PC-3 (cell line): ENCODE results near the gene ORC5. TPM values are rescaled to one million over a fixed set of nuclear protein-coding genes. Genes with fewer than 3 reads are reported as not detected.

ENCODE experiments used
- ATAC-seq: fragments of 200-7000 bp; cut with Tn5 transposase; 2 replicates; pipeline ENCODE4 v1.9.1; 2020; ENCODE audit warnings: mild to moderate bottlenecking, moderate library complexity
- BruUV-seq: library from RNA; stranded (reverse); fragments of 400-500 nt; replicated peaks from 2 replicates; lab custom pipeline; 2021; lab: Mats Ljungman, UMichigan
- CTCF ChIA-PET: fragments of 300-600 bp; sonication (Branson Sonifier 250); formaldehyde crosslinking; loops from one replicate; lab custom pipeline; 2022; ENCODE audit warnings: antibody characterized with exemption; lab: Charles Lee
- POLR2A ChIA-PET: fragments of 300-600 bp; sonication (Branson Sonifier 250); formaldehyde crosslinking; loops from one replicate; lab custom pipeline; 2022; ENCODE audit warnings: antibody characterized with exemption; ENCODE audit not compliant: unreplicated experiment; lab: Charles Lee
- DNase-seq: peaks from one replicate; pipeline ENCODE4 v3.0.0-alpha.2; 2015
- H2AFZ ChIP-seq: fragments of 300-600 bp; sonication (generic); 2 replicates; pipeline ENCODE4 v1.6.0; 2016; ENCODE audit warnings: antibody characterized with exemption, low read length
- H3F3A ChIP-seq: fragments of 300-600 bp; sonication (generic); one replicate; pipeline ENCODE4 v1.6.0; 2017; ENCODE audit warnings: antibody characterized with exemption, low read length, control low read depth, mild to moderate bottlenecking; ENCODE audit not compliant: unreplicated experiment
- H3K27ac ChIP-seq: fragments of 300-600 bp; sonication (generic); 2 replicates; pipeline ENCODE4 v1.5.1; 2016; ENCODE audit warnings: mild to moderate bottlenecking, low read length
- H3K27me3 ChIP-seq: fragments of 300-600 bp; sonication (generic); 2 replicates; pipeline ENCODE4 v1.6.1; 2016; ENCODE audit warnings: low read length, mixed read lengths
- H3K36me3 ChIP-seq: fragments of 300-600 bp; sonication (generic); 2 replicates; pipeline ENCODE4 v1.6.1; 2016; ENCODE audit warnings: low read depth, mixed run types, low read length, mixed read lengths
- H3K4me1 ChIP-seq: fragments of 300-600 bp; sonication (generic); 2 replicates; pipeline ENCODE4 v1.5.1; 2016; ENCODE audit warnings: low read length; ENCODE audit not compliant: insufficient read depth
- H3K4me2 ChIP-seq: fragments of 300-600 bp; sonication (generic); 2 replicates; pipeline ENCODE4 v1.6.0; 2016; ENCODE audit warnings: low read length
- H3K4me3 ChIP-seq: fragments of 300-600 bp; sonication (generic); 2 replicates; pipeline ENCODE4 v1.5.1; 2016; ENCODE audit warnings: mild to moderate bottlenecking, low read length, mixed read lengths
- H3K79me2 ChIP-seq: fragments of 300-600 bp; sonication (generic); 2 replicates; pipeline ENCODE4 v1.6.1; 2017; ENCODE audit warnings: low read length, mixed read lengths
- H3K9ac ChIP-seq: fragments of 300-600 bp; sonication (generic); 2 replicates; pipeline ENCODE4 v1.6.0; 2016; ENCODE audit warnings: mild to moderate bottlenecking, low read length
- H3K9me2 ChIP-seq: fragments of 300-600 bp; sonication (generic); replicated peaks from 2 replicates; pipeline ENCODE4 v1.6.1; 2016; ENCODE audit warnings: mixed run types, low read length, mixed read lengths
- H3K9me3 ChIP-seq: fragments of 300-600 bp; sonication (generic); 2 replicates; pipeline ENCODE4 v1.6.1; 2016; ENCODE audit warnings: low read length, mixed read lengths
- H4K20me1 ChIP-seq: fragments of 300-600 bp; sonication (generic); 2 replicates; pipeline ENCODE4 v1.6.1; 2016; ENCODE audit warnings: low read length, mixed read lengths
- CTCF ChIP-seq: fragments of 300-600 bp; sonication (generic); conservative IDR thresholded peaks from 2 replicates; pipeline ENCODE4 v1.5.1; 2017; ENCODE audit warnings: antibody characterized with exemption, low read depth, mild to moderate bottlenecking, low read length
- EZH2 ChIP-seq: fragments of 300-600 bp; sonication (generic); IDR thresholded peaks from one replicate; pipeline ENCODE4 v1.6.1; 2017; ENCODE audit warnings: antibody characterized with exemption, mild to moderate bottlenecking, low read length; ENCODE audit not compliant: unreplicated experiment
- EZH2phosphoT487 ChIP-seq: fragments of 300-600 bp; sonication (generic); IDR thresholded peaks from 2 replicates; pipeline ENCODE4 v1.6.1; 2018; ENCODE audit warnings: mild to moderate bottlenecking, antibody characterized with exemption, low read length, borderline replicate concordance
- intact Hi-C: fragments of 100-400 bp; cut with micrococcal nuclease; formaldehyde crosslinking; loops from 2 replicates; pipeline ENCODE4 v1.9.0; 2023
- total RNA-seq: library from RNA; depleted of rRNA; stranded (reverse); fragments of >200 nt; gene quantifications from 2 replicates; pipeline ENCODE4 v1.2.3, GENCODE V29; 2014

The ORC5 gene
- total RNA-seq, 1 experiment from 2014 or later, result 34.5 TPM

GRCh38 chr7:104207348-104207730 lies 474 bp downstream of the ORC5 start:
- Histone ChIP-seq H3K9ac (peak overlapping the region; percentile 97), H3K36me3 (peaks cover 14% of the 10 kb centered on the region), H3K9me3 (no peaks in the 10 kb centered on the region), H3K27ac (peak overlapping the region; percentile 19; the same call in 1 of the 2 replicates), H3K4me2 (peak overlapping the region; percentile 96), H3K9me2 (no peaks in the 10 kb centered on the region), H3K27me3 (no peaks in the 10 kb centered on the region), H3K4me3 (peak overlapping the region; percentile 99), H3K79me2 (peaks cover 39% of the 10 kb centered on the region), H2AFZ (peak overlapping the region; percentile 91), H3F3A (no peaks in the 10 kb centered on the region), H3K4me1 (peaks cover 14% of the 10 kb centered on the region), H4K20me1 (peaks cover 8% of the 10 kb centered on the region; the same call in 1 of the 2 replicates)
- ChIA-PET POLR2A (no interaction called here), CTCF (no interaction called here)
- intact Hi-C loops, result no loop called here
- TF ChIP-seq EZH2phosphoT487 (no peak), EZH2 (no peak), CTCF (no peak)
- TSS peak; percentile 80 for BruUV-seq
- DNase-seq (peak; percentile 2), ATAC-seq (peak; percentile 37)

- peaks cover 39% of the 10 kb centered on the region for H3K79me2 ChIP-seq
- peak overlapping the region; percentile 99 for H3K4me3 ChIP-seq
- POLR2A ChIA-PET, result no interaction called here
- no peak for DNase-seq
- H4K20me1 ChIP-seq, result peaks cover 8% of the 10 kb centered on the region; the same call in 1 of the 2 replicates
- ATAC-seq, result peak; percentile 2; the same call in 1 of the 2 replicates
- H3K9me3 ChIP-seq, result no peaks in the 10 kb centered on the region
- peak overlapping the region; percentile 97 for H3K9ac ChIP-seq
- H2AFZ ChIP-seq, result 0 out of 2 replicates have a peak overlapping the region, but pooled peaks have one; percentile 91
- no peaks in the 10 kb centered on the region for H3K27me3 ChIP-seq
- CTCF ChIA-PET, result no interaction called here
- TF ChIP-seq EZH2phosphoT487, result no peak
- TF ChIP-seq CTCF, result no peak
- no peak for TF ChIP-seq EZH2
- H3K4me1 ChIP-seq, result peaks cover 14% of the 10 kb centered on the region
- no peaks in the 10 kb centered on the region for H3K9me2 ChIP-seq
- 0 out of 2 replicates have a peak overlapping the region, but pooled peaks have one; percentile 19 for H3K27ac ChIP-seq
- no TSS peak for BruUV-seq
- H3K36me3 ChIP-seq, result peaks cover 19% of the 10 kb centered on the region
- intact Hi-C loops, result no loop called here
- no peaks in the 10 kb centered on the region for H3F3A ChIP-seq
- peak overlapping the region; percentile 96 for H3K4me2 ChIP-seq
Measured at GRCh38 chr7:104206841-104207240, 972 bp downstream of the ORC5 start.

GRCh38 chr7:104198673-104199278 lies 9.0 kb downstream of the ORC5 start:
- Histone ChIP-seq H3F3A (no peaks in the 10 kb centered on the region), H3K9ac (no peak overlapping the region), H3K4me3 (no peak overlapping the region), H3K36me3 (peaks cover 80% of the 10 kb centered on the region), H3K27me3 (no peaks in the 10 kb centered on the region), H3K4me1 (no peaks in the 10 kb centered on the region; the same call in 1 of the 2 replicates), H3K9me2 (no peaks in the 10 kb centered on the region), H3K4me2 (no peak overlapping the region), H3K79me2 (peaks cover 3% of the 10 kb centered on the region), H2AFZ (no peak overlapping the region), H3K9me3 (no peaks in the 10 kb centered on the region), H4K20me1 (no peaks in the 10 kb centered on the region), H3K27ac (no peak overlapping the region)
- ChIA-PET POLR2A (no interaction called here), CTCF (no interaction called here)
- no peak for TF ChIP-seq EZH2phosphoT487
- TF ChIP-seq EZH2, result no peak
- TF ChIP-seq CTCF, result no peak
- intact Hi-C loops, result no loop called here
- ATAC-seq (no peak), DNase-seq (no peak)
- no TSS peak for BruUV-seq
